HG03354 (cell line): ENCODE measurements around the gene MINPP1.

Source experiments
- ATAC-seq: cut with Tn5 transposase; IDR thresholded peaks from one replicate; pipeline ENCODE4 v1.9.1; 2021; ENCODE audit warnings: mild to moderate bottlenecking; ENCODE audit not compliant: unreplicated experiment, poor library complexity, severe bottlenecking

MINPP1 gene

GRCh38 chr10:87511526-87511925 is 6.8 kb downstream of the MINPP1 start:
- ATAC-seq, result no peak

- ATAC-seq, result no peak
Measured at GRCh38 chr10:87518937-87519336, 14.2 kb downstream of the MINPP1 start.

- ATAC-seq, result peak; percentile 46
Measured at GRCh38 chr10:87519582-87519981, 14.9 kb downstream of the MINPP1 start.

- no peak for ATAC-seq
Measured at GRCh38 chr10:87523731-87524130, 19.0 kb downstream of the MINPP1 start.

GRCh38 chr10:87524296-87524695 is 19.6 kb downstream of the MINPP1 start:
- no peak for ATAC-seq

GRCh38 chr10:87531908-87532622 is 27.4 kb downstream of the MINPP1 start:
- ATAC-seq, result no peak

GRCh38 chr10:87532696-87533095 is 28.0 kb downstream of the MINPP1 start:
- no peak for ATAC-seq

GRCh38 chr10:87534173-87534858 is 29.6 kb downstream of the MINPP1 start:
- ATAC-seq, result peak; percentile 87

- ATAC-seq, result no peak
Measured at GRCh38 chr10:87538092-87539015, 33.7 kb downstream of the MINPP1 start.

GRCh38 chr10:87541114-87541513 is 36.4 kb downstream of the MINPP1 start:
- no peak for ATAC-seq

- ATAC-seq, result no peak
Measured at GRCh38 chr10:87544721-87545120, 40.0 kb downstream of the MINPP1 start.

- ATAC-seq, result no peak
Measured at GRCh38 chr10:87545783-87546182, 41.1 kb downstream of the MINPP1 start.

- ATAC-seq, result no peak
Measured at GRCh38 chr10:87546210-87546609, 41.5 kb downstream of the MINPP1 start.

GRCh38 chr10:87546971-87547413 is 42.3 kb downstream of the MINPP1 start:
- ATAC-seq, result no peak

- ATAC-seq, result no peak
Measured at GRCh38 chr10:87547734-87548311, 43.1 kb downstream of the MINPP1 start.

GRCh38 chr10:87550741-87551140 is 46.0 kb downstream of the MINPP1 start:
- no peak for ATAC-seq

GRCh38 chr10:87551326-87551725 is 46.6 kb downstream of the MINPP1 start:
- ATAC-seq, result no peak

- ATAC-seq, result no peak
Measured at GRCh38 chr10:87552248-87552929, 47.7 kb downstream of the MINPP1 start.

GRCh38 chr10:87557409-87557808 is 52.7 kb downstream of the MINPP1 start:
- ATAC-seq, result no peak
